HEK293 (cell line): ENCODE data around the gene BBS9.

Source experiments
- CTCF ChIA-PET: fragments of 350-600 bp; formaldehyde crosslinking; extraction: SDS; loops from one replicate; lab custom pipeline; 2021; ENCODE audit warnings: antibody characterized with exemption; lab: Yijun Ruan, JAX
- POLR2A ChIA-PET: fragments of 300-600 bp; formaldehyde crosslinking; extraction: SDS; loops from one replicate; lab custom pipeline; 2020; ENCODE audit warnings: antibody characterized with exemption, inconsistent platforms; lab: Yijun Ruan, JAX
- H3K27ac ChIP-seq: fragments of 200-500 bp; sonication (Bioruptor generic); 2 replicates; pipeline ENCODE4 v1.5.1; 2014; ENCODE audit warnings: low read depth, low read length, control low read depth, inconsistent platforms; ENCODE audit errors: extremely low read depth
- H3K36me3 ChIP-seq, 2 experiments: fragments of 200-500 bp in 1 of 2; sonication (Bioruptor generic) in 1 of 2; 1 replicate in 1 of 2; 2 replicates in 1 of 2; pipeline ENCODE4 v1.5.1; 2014 to 2017; ENCODE audit warnings: inconsistent platforms in 2 of 2, low read length in 2 of 2; ENCODE audit not compliant: control insufficient read depth in 2 of 2, insufficient read depth in 1 of 2
- H3K4me1 ChIP-seq: fragments of 200-500 bp; sonication (Bioruptor generic); 2 replicates; pipeline ENCODE4 v1.5.1; 2014; ENCODE audit warnings: mild to moderate bottlenecking, low read length, inconsistent platforms; ENCODE audit not compliant: control insufficient read depth, insufficient read depth
- H3K4me3 ChIP-seq: 2 replicates; pipeline ENCODE4 v1.5.1; 2011; ENCODE audit warnings: low read depth, mild to moderate bottlenecking, control low read depth, low read length, moderate library complexity
- H3K9me3 ChIP-seq: fragments of 200-500 bp; sonication (Bioruptor generic); 2 replicates; pipeline ENCODE4 v1.5.1; 2014; ENCODE audit warnings: low read depth, low read length, inconsistent platforms; ENCODE audit not compliant: control insufficient read depth, insufficient read depth
- IKZF3 ChIP-seq: fragments of 450-650 bp; IDR thresholded peaks from 2 replicates; pipeline ENCODE4 v1.5.0; 2018; ENCODE audit warnings: missing biosample characterization, mild to moderate bottlenecking, missing genetic modification characterization, moderate library complexity
- PRDM2 ChIP-seq: fragments of 450-650 bp; formaldehyde crosslinking; IDR thresholded peaks from 2 replicates; pipeline ENCODE4 v1.5.1; 2016; ENCODE audit warnings: missing biosample characterization, missing genetic modification characterization, borderline replicate concordance
- WT1 ChIP-seq: fragments of 450-650 bp; formaldehyde crosslinking; IDR thresholded peaks from 2 replicates; pipeline ENCODE4 v1.5.1; 2016; ENCODE audit warnings: missing biosample characterization, missing genetic modification characterization
- ZBTB1 ChIP-seq: fragments of 450-650 bp; formaldehyde crosslinking; IDR thresholded peaks from 2 replicates; pipeline ENCODE4 v1.5.1; 2016; ENCODE audit warnings: missing biosample characterization, missing genetic modification characterization
- ZBTB11 ChIP-seq: fragments of 450-650 bp; formaldehyde crosslinking; conservative IDR thresholded peaks from 2 replicates; pipeline ENCODE4 v1.5.1; 2016; ENCODE audit warnings: low read depth, missing biosample characterization, missing genetic modification characterization
- ZNF112 ChIP-seq: fragments of 450-650 bp; formaldehyde crosslinking; IDR thresholded peaks from 2 replicates; pipeline ENCODE4 v1.5.0; 2017; ENCODE audit warnings: missing biosample characterization, missing genetic modification characterization
- ZNF132 ChIP-seq: fragments of 450-650 bp; formaldehyde crosslinking; IDR thresholded peaks from 2 replicates; pipeline ENCODE4 v1.5.1; 2017; ENCODE audit warnings: missing biosample characterization, missing genetic modification characterization, borderline replicate concordance
- ZNF169 ChIP-seq: fragments of 450-650 bp; formaldehyde crosslinking; IDR thresholded peaks from 2 replicates; pipeline ENCODE4 v1.5.1; 2016; ENCODE audit warnings: missing biosample characterization, missing genetic modification characterization
- ZNF184 ChIP-seq: fragments of 450-650 bp; IDR thresholded peaks from 2 replicates; pipeline ENCODE4 v1.5.1; 2018; ENCODE audit warnings: missing biosample characterization, mild to moderate bottlenecking, missing genetic modification characterization
- ZNF302 ChIP-seq: fragments of 450-650 bp; formaldehyde crosslinking; IDR thresholded peaks from 2 replicates; pipeline ENCODE4 v1.5.1; 2016; ENCODE audit warnings: missing biosample characterization, missing genetic modification characterization, low read depth
- ZNF510 ChIP-seq: fragments of 450-650 bp; formaldehyde crosslinking; IDR thresholded peaks from 2 replicates; pipeline ENCODE4 v1.5.1; 2018; ENCODE audit warnings: mild to moderate bottlenecking, missing genetic modification characterization, missing biosample characterization; ENCODE audit not compliant: insufficient replicate concordance
- ZNF514 ChIP-seq: fragments of 450-650 bp; formaldehyde crosslinking; IDR thresholded peaks from 2 replicates; pipeline ENCODE4 v1.5.1; 2016; ENCODE audit warnings: missing biosample characterization, missing genetic modification characterization
- ZNF521 ChIP-seq: fragments of 450-650 bp; formaldehyde crosslinking; IDR thresholded peaks from 2 replicates; pipeline ENCODE4 v1.5.1; 2017; ENCODE audit warnings: missing biosample characterization, mild to moderate bottlenecking, missing genetic modification characterization
- ZNF560 ChIP-seq: fragments of 450-650 bp; formaldehyde crosslinking; IDR thresholded peaks from 2 replicates; pipeline ENCODE4 v1.5.1; 2017; ENCODE audit warnings: missing biosample characterization, missing genetic modification characterization, borderline replicate concordance
- ZNF580 ChIP-seq: fragments of 450-650 bp; formaldehyde crosslinking; IDR thresholded peaks from 2 replicates; pipeline ENCODE4 v1.5.1; 2016; ENCODE audit warnings: missing biosample characterization, missing genetic modification characterization
- ZNF670 ChIP-seq: fragments of 450-650 bp; formaldehyde crosslinking; IDR thresholded peaks from 2 replicates; pipeline ENCODE4 v1.5.1; 2016; ENCODE audit warnings: missing biosample characterization, missing genetic modification characterization, low read depth
- ZNF704 ChIP-seq: fragments of 450-650 bp; formaldehyde crosslinking; IDR thresholded peaks from 2 replicates; pipeline ENCODE4 v1.5.1; 2016; ENCODE audit warnings: missing biosample characterization, missing genetic modification characterization
- ZNF785 ChIP-seq: fragments of 450-650 bp; formaldehyde crosslinking; IDR thresholded peaks from 2 replicates; pipeline ENCODE4 v1.5.1; 2016; ENCODE audit warnings: missing biosample characterization, missing genetic modification characterization
- ZNF792 ChIP-seq: fragments of 450-650 bp; formaldehyde crosslinking; IDR thresholded peaks from 2 replicates; pipeline ENCODE4 v1.5.1; 2016; ENCODE audit warnings: missing biosample characterization, missing genetic modification characterization
- TF ChIP-seq, protein P1 (sequence below): fragments of 450-650 bp; formaldehyde crosslinking; IDR thresholded peaks from 2 replicates; pipeline ENCODE4 v1.5.1; 2016; ENCODE audit warnings: missing biosample characterization, missing genetic modification characterization

BBS9 gene

DNA sequence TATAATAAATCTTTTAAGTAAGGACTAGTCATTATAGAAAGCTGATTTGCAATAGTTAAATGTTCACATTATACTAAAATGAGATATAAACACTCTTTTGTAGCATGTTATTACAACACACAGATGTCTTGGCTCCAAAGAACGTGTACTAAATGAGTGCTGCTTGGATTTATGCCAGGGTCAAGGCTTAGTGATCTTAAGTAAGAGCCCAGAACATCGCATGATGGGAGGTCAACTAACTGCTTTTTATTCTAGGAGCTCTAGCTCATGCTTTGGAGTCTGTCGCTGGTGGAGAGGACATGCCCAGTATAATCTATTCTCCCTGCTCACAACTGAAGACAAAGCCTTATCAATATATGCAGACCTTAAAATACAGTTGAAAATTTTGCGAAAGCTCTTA lies 315.1 kb downstream of the BBS9 start (continued):
- no peak for TF ChIP-seq ZNF560 (tag by site-specific recombination)
- no peak for TF ChIP-seq PRDM2

GRCh38 chr7:33446551-33446950 lies 317.2 kb downstream of the BBS9 start:
- Histone ChIP-seq H3K27ac (no peak overlapping the region), H3K9me3 (no peaks in the 10 kb centered on the region), H3K4me1 (no peaks in the 10 kb centered on the region; the same call in 1 of the 2 replicates), H3K36me3 (no peaks in the 10 kb centered on the region), H3K4me3 (no peak overlapping the region)
- ChIA-PET POLR2A (no interaction called here), CTCF (interaction anchor here (0.6 to 1.4 kb wide), 4 partner anchors 12 to 69 kb away, joined by 3 to 4 read pairs (median 3); no protein-coding TSS in a partner anchor)
- TF ChIP-seq, protein P1, sequence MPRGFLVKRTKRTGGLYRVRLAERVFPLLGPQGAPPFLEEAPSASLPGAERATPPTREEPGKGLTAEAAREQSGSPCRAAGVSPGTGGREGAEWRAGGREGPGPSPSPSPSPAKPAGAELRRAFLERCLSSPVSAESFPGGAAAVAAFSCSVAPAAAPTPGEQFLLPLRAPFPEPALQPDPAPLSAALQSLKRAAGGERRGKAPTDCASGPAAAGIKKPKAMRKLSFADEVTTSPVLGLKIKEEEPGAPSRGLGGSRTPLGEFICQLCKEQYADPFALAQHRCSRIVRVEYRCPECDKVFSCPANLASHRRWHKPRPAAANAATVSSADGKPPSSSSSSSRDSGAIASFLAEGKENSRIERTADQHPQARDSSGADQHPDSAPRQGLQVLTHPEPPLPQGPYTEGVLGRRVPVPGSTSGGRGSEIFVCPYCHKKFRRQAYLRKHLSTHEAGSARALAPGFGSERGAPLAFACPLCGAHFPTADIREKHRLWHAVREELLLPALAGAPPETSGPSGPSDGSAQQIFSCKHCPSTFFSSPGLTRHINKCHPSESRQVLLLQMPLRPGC (tag by site-specific recombination): no peak
- TF ChIP-seq ZNF132 (tag by site-specific recombination) (no peak), ZNF785 (tag by site-specific recombination) (no peak), ZNF580 (tag by site-specific recombination) (no peak), ZNF302 (tag by site-specific recombination) (no peak), ZNF704 (tag by site-specific recombination) (no peak), ZNF112 (tag by site-specific recombination) (no peak), IKZF3 (no peak), ZNF169 (no peak), WT1 (no peak), ZBTB11 (tag by site-specific recombination) (no peak), ZNF521 (tag by site-specific recombination) (no peak), ZNF670 (tag by site-specific recombination) (no peak), ZNF510 (tag by site-specific recombination) (no peak), ZNF184 (tag by site-specific recombination) (no peak), ZNF792 (tag by site-specific recombination) (no peak), ZBTB1 (tag by site-specific recombination) (no peak), ZNF514 (no peak)
